Spinal cord (tissue), 10 donors: ENCODE measurements around the gene RRAS. TPM values are rescaled to one million over a fixed set of nuclear protein-coding genes. Genes with fewer than 3 reads are reported as not detected.

ENCODE experiments used
- DNase-seq, 6 donors: peaks; one replicate each; pipeline versions ENCODE4 v3.0.0 to v3.0.0-alpha.2; 2013 to 2015; ENCODE audit warnings: low spot score in 6 of 6, low read depth in 4 of 6
- H3K27ac ChIP-seq: one replicate; pipeline ENCODE4 v1.5.1; 2013; ENCODE audit warnings: low read depth, low read length, control low read depth
- H3K27me3 ChIP-seq: one replicate; pipeline ENCODE4 v1.6.1; 2013; ENCODE audit warnings: low read length; ENCODE audit not compliant: control insufficient read depth, insufficient read depth
- H3K36me3 ChIP-seq: one replicate; pipeline ENCODE4 v1.6.1; 2013; ENCODE audit warnings: low read length; ENCODE audit not compliant: control insufficient read depth, insufficient read depth
- H3K4me1 ChIP-seq: one replicate; pipeline ENCODE4 v1.6.1; 2013; ENCODE audit warnings: low read length; ENCODE audit not compliant: control insufficient read depth, insufficient read depth
- H3K4me3 ChIP-seq: one replicate; pipeline ENCODE4 v1.5.1; 2013; ENCODE audit warnings: low read depth, low read length, control low read depth
- H3K9me3 ChIP-seq: one replicate; pipeline ENCODE4 v1.6.1; 2013; ENCODE audit warnings: low read length; ENCODE audit not compliant: control insufficient read depth, insufficient read depth
- WGBS: methylation state at CpG from one replicate; pipeline ENCODE4 v1.1.5; 2013; ENCODE audit warnings: missing lambda C conversion rate; ENCODE audit not compliant: insufficient coverage; 5-methylcytosine and 5-hydroxymethylcytosine counted together
- polyA plus RNA-seq, 2 donors: library from polyadenylated mRNA; unstranded; fragments of 120-200 nt; gene quantifications; one replicate each; pipeline ENCODE4 v1.2.1, GENCODE V29; 2013; ENCODE audit not compliant: insufficient read length in 2 of 2
- total RNA-seq, 2 donors: library from RNA; depleted of rRNA in 1 of 2; stranded (reverse); fragments of 120-200 nt in 1 of 2; fragments of >200 nt in 1 of 2; gene quantifications; one replicate each; pipeline versions ENCODE4 v1.2.3 to v1.2.4, GENCODE V29; 2013 to 2014
- donor health status: healthy.

The RRAS gene
- total and polyA plus RNA-seq, 4 donors: 4.7 to 16.7 (median 15.0) TPM

- no peaks in the 10 kb centered on the region for H3K27me3 ChIP-seq
- H3K9me3 ChIP-seq: no peaks in the 10 kb centered on the region
- peaks cover 98% of the 10 kb centered on the region for H3K36me3 ChIP-seq
- no peak for DNase-seq
- H3K4me3 ChIP-seq: no peak overlapping the region
- H3K27ac ChIP-seq: no peak overlapping the region
- 98% methylated on average over 17 of the region's 26 CpGs for WGBS
- H3K4me1 ChIP-seq: no peaks in the 10 kb centered on the region
These were observed 40.3 kb downstream of the RRAS start for GRCh38 chr19:49599378-49600295.

- Histone ChIP-seq H3K36me3 (peaks cover 90% of the 10 kb centered on the region), H3K27me3 (no peaks in the 10 kb centered on the region), H3K4me3 (no peak overlapping the region), H3K4me1 (peaks cover 16% of the 10 kb centered on the region), H3K9me3 (no peaks in the 10 kb centered on the region), H3K27ac (no peak overlapping the region)
- no peak for DNase-seq
- WGBS: 95% methylated on average over 29 of the region's 29 CpGs
These were observed 42.3 kb downstream of the RRAS start for GRCh38 chr19:49597703-49597974.

GRCh38 chr19:49596954-49597702 lies 42.8 kb downstream of the RRAS start:
- Histone ChIP-seq H3K27ac (no peak overlapping the region), H3K36me3 (peaks cover 85% of the 10 kb centered on the region), H3K4me1 (peaks cover 21% of the 10 kb centered on the region), H3K4me3 (no peak overlapping the region), H3K9me3 (no peaks in the 10 kb centered on the region), H3K27me3 (no peaks in the 10 kb centered on the region)
- DNase-seq: no peak
- WGBS: 97% methylated on average over 56 of the region's 65 CpGs

- Histone ChIP-seq H3K27me3 (no peaks in the 10 kb centered on the region), H3K27ac (no peak overlapping the region), H3K9me3 (no peaks in the 10 kb centered on the region), H3K4me1 (peaks cover 24% of the 10 kb centered on the region), H3K4me3 (no peak overlapping the region), H3K36me3 (peaks cover 81% of the 10 kb centered on the region)
- 92% methylated on average over 12 of the region's 15 CpGs for WGBS
- DNase-seq: no peak
These were observed 43.5 kb downstream of the RRAS start for GRCh38 chr19:49596407-49596806.

- 95% methylated on average over 29 of the region's 32 CpGs for WGBS
- Histone ChIP-seq H3K9me3 (no peaks in the 10 kb centered on the region), H3K27me3 (no peaks in the 10 kb centered on the region), H3K4me3 (no peak overlapping the region), H3K4me1 (peaks cover 24% of the 10 kb centered on the region), H3K27ac (no peak overlapping the region), H3K36me3 (peaks cover 76% of the 10 kb centered on the region)
- DNase-seq: no peak
These were observed 44.0 kb downstream of the RRAS start for GRCh38 chr19:49595819-49596404.

GRCh38 chr19:49594993-49595818 lies 44.7 kb downstream of the RRAS start:
- WGBS: 93% methylated on average over 23 of the region's 35 CpGs
- peaks cover 69% of the 10 kb centered on the region for H3K36me3 ChIP-seq
- peaks cover 30% of the 10 kb centered on the region for H3K4me1 ChIP-seq
- no peaks in the 10 kb centered on the region for H3K27me3 ChIP-seq
- H3K4me3 ChIP-seq: no peak overlapping the region
- H3K9me3 ChIP-seq: no peaks in the 10 kb centered on the region
- no peak overlapping the region for H3K27ac ChIP-seq
- no peak for DNase-seq

GRCh38 chr19:49594157-49594992 lies 45.6 kb downstream of the RRAS start:
- Histone ChIP-seq H3K36me3 (peaks cover 60% of the 10 kb centered on the region), H3K4me1 (peaks cover 33% of the 10 kb centered on the region), H3K9me3 (no peaks in the 10 kb centered on the region), H3K27me3 (no peaks in the 10 kb centered on the region), H3K27ac (peak overlapping the region; percentile 3), H3K4me3 (no peak overlapping the region)
- WGBS: 95% methylated on average over 35 of the region's 35 CpGs
- DNase-seq: no peak

GRCh38 chr19:49593233-49594113 lies 46.5 kb downstream of the RRAS start:
- H3K4me1 ChIP-seq: peaks cover 33% of the 10 kb centered on the region
- 2% methylated on average over 23 of the region's 27 CpGs for WGBS

More at GRCh38 chr19:49593233-49594113, 46.5 kb downstream of the RRAS start:
- Histone ChIP-seq H3K27ac (peak overlapping the region; percentile 41), H3K9me3 (no peaks in the 10 kb centered on the region), H3K4me3 (peak overlapping the region; percentile 84), H3K27me3 (no peaks in the 10 kb centered on the region), H3K36me3 (peaks cover 52% of the 10 kb centered on the region)
- peak in 5 of 6 donors; percentile 77 to 98 (median 90) for DNase-seq
